Stomach (tissue), 9 donors: Measurements from ENCODE around the gene SF3A2. TPM values are rescaled to one million over a fixed set of nuclear protein-coding genes. Genes with fewer than 3 reads are reported as not detected.

Source experiments
- DNase-seq, 2 donors: peaks; one replicate each; pipeline versions ENCODE4 v3.0.0 to v3.0.0-alpha.2; 2013 to 2019
- H3K27ac ChIP-seq, 5 donors: fragments of 200-600 bp in 4 of 5; sonication (generic) in 4 of 5; one replicate each; pipeline ENCODE4 v1.5.1; 2013 to 2019; ENCODE audit warnings: mild to moderate bottlenecking in 1 of 5, moderate library complexity in 1 of 5
- H3K27me3 ChIP-seq, 3 donors: fragments of 200-600 bp; sonication (generic); one replicate each; pipeline ENCODE4 v1.5.1; 2017 to 2019; ENCODE audit warnings: mixed run types in 1 of 3
- H3K36me3 ChIP-seq, 4 donors: fragments of 200-600 bp; sonication (generic); 1 replicate in 3 of 4; 2 replicates in 1 of 4; pipeline ENCODE4 v1.5.1; 2016 to 2019
- H3K4me1 ChIP-seq, 4 donors: fragments of 200-600 bp; sonication (generic); one replicate each; pipeline ENCODE4 v1.5.1; 2016 to 2019
- H3K4me3 ChIP-seq, 4 donors: fragments of 200-600 bp; sonication (generic) in 3 of 4; one replicate each; pipeline ENCODE4 v1.5.1; 2016 to 2019; ENCODE audit warnings: mild to moderate bottlenecking in 1 of 4
- H3K9me3 ChIP-seq, 4 donors: fragments of 200-600 bp; sonication (generic); one replicate each; pipeline ENCODE4 v1.5.1; 2016 to 2019
- EP300 ChIP-seq: sonication (generic); formaldehyde crosslinking; IDR thresholded peaks from one replicate; pipeline ENCODE4 v1.6.1; 2017; ENCODE audit warnings: antibody characterized with exemption
- POLR2A ChIP-seq, 4 donors: fragments of 450-650 bp; IDR thresholded peaks; one replicate each; pipeline ENCODE4 v1.6.1; 2016; ENCODE audit warnings: antibody characterized with exemption in 4 of 4, control low read depth in 2 of 4, mild to moderate bottlenecking in 1 of 4, moderate library complexity in 1 of 4
- POLR2AphosphoS5 ChIP-seq, 3 donors: sonication (generic); formaldehyde crosslinking; IDR thresholded peaks; one replicate each; pipeline ENCODE4 v1.6.1; 2016; ENCODE audit warnings: antibody characterized with exemption in 3 of 3
- WGBS, 5 donors: extraction: QIAGEN DNeasy Blood & Tissue Kit in 3 of 5; methylation state at CpG; one replicate each; pipeline versions ENCODE4 v1.1.5 to v1.1.7; 2013 to 2018; 5-methylcytosine and 5-hydroxymethylcytosine counted together
- intact Hi-C: fragments of 100-400 bp; cut with DNase I; formaldehyde crosslinking; loops from one replicate; pipeline ENCODE4 v1.15.1; 2023; ENCODE audit warnings: low total_unique reads
- polyA plus RNA-seq, 3 donors: library from polyadenylated mRNA; stranded (reverse); fragments of 200-250 nt; gene quantifications; one replicate each; pipeline ENCODE4 v1.2.3, GENCODE V29; 2013
- total RNA-seq, 5 donors: library from RNA; depleted of rRNA; stranded (reverse); fragments of >200 nt; gene quantifications; one replicate each; pipeline versions ENCODE4 v1.1.0 to v1.2.3, GENCODE V29; 2014 to 2016
- TF ChIP-seq, protein P1 (sequence below), 7 experiments: fragments of 450-650 bp in 4 of 7; fragments of 200-600 bp in 3 of 7; sonication (generic) in 3 of 7; IDR thresholded peaks; one replicate each; pipeline ENCODE4 v1.5.1; 2016 to 2019; ENCODE audit warnings: antibody characterized with exemption in 7 of 7, control low read depth in 2 of 7, mild to moderate bottlenecking in 1 of 7
- donor health status: healthy with polysubstance abuse.
- donor health status: Bipolar disorder and iron deficiency.
- donor health status: healthy.

Gene SF3A2
- total and polyA plus RNA-seq, 8 donors, result 25.8 to 214 (median 37.0) TPM

DNA sequence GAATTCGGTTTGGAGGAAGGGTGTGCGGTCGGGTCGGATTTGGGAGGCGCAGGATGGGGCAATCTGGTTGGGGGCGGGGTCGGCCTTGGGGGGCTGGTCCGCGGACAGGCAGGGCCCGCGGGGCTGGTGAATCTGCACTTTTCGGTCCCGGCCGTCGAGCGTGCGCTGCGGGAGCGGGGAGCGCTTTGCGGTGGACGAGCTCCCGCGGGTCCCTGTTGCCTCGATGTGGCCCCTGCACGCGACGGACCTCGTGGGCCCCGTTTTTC, 33.5 kb downstream of the SF3A2 start:
- Histone ChIP-seq H3K27me3 (no peaks in the 10 kb centered on the region), H3K4me3 (peak overlapping the region; percentile 97 to 100 (median 99)), H3K27ac (peak overlapping the region; percentile 96 to 99 (median 98)), H3K36me3 (peaks cover 13 to 23% (median 21%) of the 10 kb centered on the region in 4 donors), H3K9me3 (no peaks in the 10 kb centered on the region), H3K4me1 (peaks cover 42 to 78% (median 59%) of the 10 kb centered on the region in 4 donors)
- intact Hi-C loops, result loop anchor here (5.0 kb wide), 1 partner anchor 38 kb away; no protein-coding TSS in a partner anchor
- TF ChIP-seq, protein P1, sequence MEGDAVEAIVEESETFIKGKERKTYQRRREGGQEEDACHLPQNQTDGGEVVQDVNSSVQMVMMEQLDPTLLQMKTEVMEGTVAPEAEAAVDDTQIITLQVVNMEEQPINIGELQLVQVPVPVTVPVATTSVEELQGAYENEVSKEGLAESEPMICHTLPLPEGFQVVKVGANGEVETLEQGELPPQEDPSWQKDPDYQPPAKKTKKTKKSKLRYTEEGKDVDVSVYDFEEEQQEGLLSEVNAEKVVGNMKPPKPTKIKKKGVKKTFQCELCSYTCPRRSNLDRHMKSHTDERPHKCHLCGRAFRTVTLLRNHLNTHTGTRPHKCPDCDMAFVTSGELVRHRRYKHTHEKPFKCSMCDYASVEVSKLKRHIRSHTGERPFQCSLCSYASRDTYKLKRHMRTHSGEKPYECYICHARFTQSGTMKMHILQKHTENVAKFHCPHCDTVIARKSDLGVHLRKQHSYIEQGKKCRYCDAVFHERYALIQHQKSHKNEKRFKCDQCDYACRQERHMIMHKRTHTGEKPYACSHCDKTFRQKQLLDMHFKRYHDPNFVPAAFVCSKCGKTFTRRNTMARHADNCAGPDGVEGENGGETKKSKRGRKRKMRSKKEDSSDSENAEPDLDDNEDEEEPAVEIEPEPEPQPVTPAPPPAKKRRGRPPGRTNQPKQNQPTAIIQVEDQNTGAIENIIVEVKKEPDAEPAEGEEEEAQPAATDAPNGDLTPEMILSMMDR (IDR thresholded peaks at IDR 0.05), result no peak
- TF ChIP-seq EP300 (no peak), POLR2AphosphoS5 (IDR thresholded peaks at IDR 0.05) (no peak), POLR2A (IDR thresholded peaks at IDR 0.05) (no peak)
- DNase-seq, result no peak
- WGBS, 5 donors, result 0 to 1% (median 0%) methylated on average over 7 to 30 of the region's 30 CpGs

DNA sequence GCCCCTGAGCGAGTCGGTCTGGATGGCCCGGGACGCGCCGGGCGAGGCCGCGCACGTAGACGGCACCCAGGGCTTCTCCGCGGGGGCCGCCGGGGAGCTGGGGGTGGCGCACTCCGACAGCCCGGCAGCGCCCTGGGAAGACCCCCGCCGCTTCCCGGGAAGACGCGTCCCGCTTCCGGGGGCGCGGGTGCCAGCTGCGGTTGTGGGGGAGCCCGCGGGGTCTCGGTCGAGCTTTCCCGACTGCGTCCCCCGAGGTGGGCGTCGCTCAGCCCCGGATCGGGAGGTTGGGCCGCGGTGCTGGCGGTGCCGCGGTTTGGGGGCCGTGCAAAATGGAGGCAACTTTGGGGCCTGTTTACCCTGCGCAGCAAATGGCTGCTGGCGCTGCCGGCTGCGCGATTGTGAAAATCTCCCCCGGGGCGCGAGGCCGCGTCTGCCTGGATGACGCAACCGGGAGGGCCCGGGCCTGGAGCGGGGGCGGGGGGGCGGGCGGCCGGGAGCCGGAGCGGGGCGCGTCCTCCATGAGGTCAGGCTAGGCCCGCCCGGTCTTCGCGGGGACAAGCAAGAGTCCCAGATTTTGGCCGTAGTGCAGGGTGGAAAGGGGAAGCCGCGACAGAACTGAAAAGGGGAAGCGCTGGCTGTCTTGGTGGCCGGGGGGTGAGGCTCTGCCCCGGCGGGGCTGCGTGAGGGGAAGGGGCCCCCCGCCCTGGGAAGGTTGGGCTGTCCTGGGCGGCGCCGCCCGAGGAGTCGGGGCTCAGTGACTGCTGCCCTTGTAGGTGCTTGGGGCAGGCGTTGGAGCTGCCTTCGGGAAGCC, 34.0 kb downstream of the SF3A2 start:
- Histone ChIP-seq H3K27ac (peak overlapping the region; percentile 96 to 99 (median 98)), H3K9me3 (no peaks in the 10 kb centered on the region), H3K36me3 (peaks cover 13 to 28% (median 23%) of the 10 kb centered on the region in 4 donors), H3K27me3 (no peaks in the 10 kb centered on the region), H3K4me1 (peaks cover 47 to 80% (median 64%) of the 10 kb centered on the region in 4 donors), H3K4me3 (peak overlapping the region; percentile 97 to 100 (median 99))
- DNase-seq, result peak; percentile 82 to 95
- 0 to 1% (median 1%) methylated on average over 28 to 88 of the region's 88 CpGs for whole genome bisulfite sequencing, 5 donors
- intact Hi-C loops, result loop anchor here (5.0 kb wide), 1 partner anchor 38 kb away; no protein-coding TSS in a partner anchor
- peak; percentile 78 to 89 (median 84) for TF ChIP-seq POLR2AphosphoS5 (IDR thresholded peaks at IDR 0.05)
- no peak for TF ChIP-seq EP300

DNA sequence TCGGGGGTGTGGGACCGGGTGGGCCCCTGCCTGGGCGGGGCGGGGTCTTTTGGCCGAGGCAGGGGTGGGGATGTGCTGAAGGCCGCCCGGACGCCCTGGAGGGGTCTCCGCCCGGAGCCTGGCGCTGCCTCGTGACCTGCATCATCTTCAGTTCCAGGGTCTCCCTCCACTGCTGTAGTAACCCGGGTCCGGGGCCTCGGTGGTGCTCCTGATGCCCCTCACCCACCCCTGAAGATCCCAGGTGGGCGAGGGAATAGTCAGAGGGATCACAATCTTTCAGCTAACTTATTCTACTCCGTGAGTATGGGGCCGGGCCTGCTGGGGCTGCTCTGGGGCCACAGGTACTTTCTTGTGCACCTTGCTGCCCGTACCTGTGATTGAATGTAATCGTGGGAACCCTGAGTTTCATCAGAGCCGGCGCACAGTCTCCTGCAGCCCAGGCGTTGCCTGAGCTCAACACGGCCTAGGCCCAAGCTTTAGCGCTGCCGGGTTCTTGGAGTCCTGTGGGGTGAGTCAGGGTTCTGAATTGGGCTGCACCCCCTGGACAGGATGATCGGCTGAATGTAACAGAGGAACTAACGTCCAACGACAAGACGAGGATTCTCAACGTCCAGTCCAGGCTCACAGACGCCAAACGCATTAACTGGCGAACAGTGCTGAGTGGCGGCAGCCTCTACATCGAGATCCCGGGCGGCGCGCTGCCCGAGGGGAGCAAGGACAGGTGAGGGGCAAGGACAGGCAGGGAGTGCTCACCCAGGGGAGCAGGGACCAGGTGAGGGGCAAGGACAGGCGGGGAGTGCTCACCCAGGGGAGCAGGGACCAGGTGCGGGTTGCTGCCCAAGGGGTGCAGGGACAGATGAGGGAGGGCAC, 34.8 kb downstream of the SF3A2 start:
- peak overlapping the region; percentile 96 to 99 (median 98) for H3K27ac ChIP-seq
- H3K4me3 ChIP-seq, result peak overlapping the region; percentile 97 to 100 (median 99)
- intact Hi-C loops, result loop anchor here (5.0 kb wide), 1 partner anchor 39 kb away; no protein-coding TSS in a partner anchor
- H3K27me3 ChIP-seq, result no peaks in the 10 kb centered on the region
- peaks cover 13 to 37% (median 31%) of the 10 kb centered on the region in 4 donors for H3K36me3 ChIP-seq
- TF ChIP-seq EP300 (no peak), POLR2A (IDR thresholded peaks at IDR 0.05) (no peak), POLR2AphosphoS5 (IDR thresholded peaks at IDR 0.05) (no peak)
- TF ChIP-seq, protein P1 (IDR thresholded peaks at IDR 0.05), result no peak
- peak in 1 of 2 donors; percentile 43 for DNase-seq
- peaks cover 53 to 80% (median 67%) of the 10 kb centered on the region in 4 donors for H3K4me1 ChIP-seq
- H3K9me3 ChIP-seq, result no peaks in the 10 kb centered on the region
- WGBS, 5 donors, result 14 to 28% (median 17%) methylated on average over 24 to 43 of the region's 43 CpGs

DNA sequence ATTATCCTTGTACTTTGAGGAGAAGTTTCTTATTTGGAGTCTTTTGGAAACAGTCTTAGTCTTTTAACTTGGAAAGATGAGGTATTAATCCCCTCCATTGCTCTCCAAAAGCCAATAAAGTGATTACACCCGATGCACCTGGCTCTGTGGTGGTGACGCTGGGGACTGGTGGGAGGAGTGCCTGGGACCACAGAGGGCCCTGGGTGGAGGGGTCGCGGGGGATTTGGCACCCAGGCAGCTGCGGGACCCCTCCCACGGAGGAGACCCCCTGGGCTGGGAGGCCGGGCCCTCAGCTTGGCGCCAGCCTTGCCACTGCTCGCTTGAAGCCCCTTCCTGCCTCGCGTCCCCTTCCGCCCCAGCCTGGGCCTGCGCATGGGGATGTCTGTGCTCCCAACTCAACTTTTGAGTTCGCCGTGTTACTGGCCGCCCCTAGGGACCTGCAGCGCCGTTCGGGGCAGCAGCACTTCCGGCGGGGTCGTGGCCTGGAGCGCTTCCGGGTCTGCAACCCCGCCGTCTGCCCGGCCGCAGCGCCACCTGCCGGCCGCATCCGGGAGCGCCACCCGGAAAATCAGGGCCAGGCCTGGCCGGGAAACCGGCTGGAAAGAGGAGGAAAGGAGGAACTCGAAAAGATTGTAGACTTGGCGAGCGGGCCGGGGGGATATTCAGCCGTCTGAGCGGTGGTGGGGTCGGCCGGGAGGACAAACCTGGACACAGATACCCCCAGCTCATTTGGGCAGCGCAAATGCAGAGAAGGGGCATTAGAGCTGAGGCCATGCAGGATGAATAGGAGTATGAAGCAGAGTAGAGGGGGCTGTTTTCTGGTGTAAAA, 36.9 kb downstream of the SF3A2 start:
- no peaks in the 10 kb centered on the region for H3K9me3 ChIP-seq
- no peaks in the 10 kb centered on the region for H3K27me3 ChIP-seq
- peak; percentile 83 to 93 for DNase-seq
- TF ChIP-seq, protein P1 (IDR thresholded peaks at IDR 0.05), result peak in 6 of 7 experiments; percentile 29 to 99 (median 97)
- no peak for TF ChIP-seq POLR2A (IDR thresholded peaks at IDR 0.05)
- TF ChIP-seq POLR2AphosphoS5 (IDR thresholded peaks at IDR 0.05), result peak; percentile 6 to 84 (median 51)
- H3K4me3 ChIP-seq, result peak overlapping the region; percentile 18 to 99 (median 58)
- H3K27ac ChIP-seq, result peak overlapping the region; percentile 70 to 99 (median 98)
- H3K4me1 ChIP-seq, result peaks cover 48 to 70% (median 60%) of the 10 kb centered on the region in 4 donors
- 9 to 14% (median 10%) methylated on average over 35 to 45 of the region's 45 CpGs for WGBS, 5 donors
- peaks cover 13 to 40% (median 37%) of the 10 kb centered on the region in 4 donors for H3K36me3 ChIP-seq
- intact Hi-C loops, result loop anchor here (5.0 kb wide), 1 partner anchor 41 kb away; no protein-coding TSS in a partner anchor
